Activated naive CD4-positive, alpha-beta T cell treated with anti-CD3 and anti-CD28 coated beads for 36 hours (primary cell): ENCODE results near the gene BBS1. TPM values are rescaled to one million over a fixed set of nuclear protein-coding genes. Genes with fewer than 3 reads are reported as not detected.

Experiments used
- CTCF ChIA-PET: fragments of 350-600 bp; sonication (Branson Sonifier 250); formaldehyde crosslinking; loops from one replicate; lab custom pipeline; 2021; ENCODE audit warnings: antibody characterized with exemption; lab: Charles Lee
- DNase-seq: peaks from one replicate; pipeline ENCODE4 v3.0.0-alpha.2; 2020
- H3K27ac Mint-ChIP-seq: one replicate; pipeline ENCODE4 v1.8.0; 2021; ENCODE audit warnings: mild to moderate bottlenecking, mixed read lengths
- H3K27me3 Mint-ChIP-seq: one replicate; pipeline ENCODE4 v1.8.0; 2021; ENCODE audit warnings: low read depth, mixed read lengths
- H3K36me3 Mint-ChIP-seq: one replicate; pipeline ENCODE4 v1.8.0; 2021; ENCODE audit warnings: low read depth, mixed read lengths
- H3K4me1 Mint-ChIP-seq: one replicate; pipeline ENCODE4 v1.8.0; 2021; ENCODE audit warnings: low read depth, mixed read lengths
- H3K4me3 Mint-ChIP-seq: one replicate; pipeline ENCODE4 v1.8.0; 2021; ENCODE audit warnings: mild to moderate bottlenecking, moderate library complexity, mixed read lengths
- H3K9me3 Mint-ChIP-seq: one replicate; pipeline ENCODE4 v1.8.0; 2021; ENCODE audit warnings: mixed read lengths
- intact Hi-C: fragments of 100-400 bp; cut with micrococcal nuclease; formaldehyde crosslinking; loops from one replicate; pipeline ENCODE4 v1.15.1; 2023
- total RNA-seq, 2 experiments: library from RNA; stranded (reverse); gene quantifications; one replicate each; pipeline ENCODE4 v1.2.3, GENCODE V29; 2021

The BBS1 gene
- total RNA-seq, 2 experiments from 2014 or later: 10.1 to 10.9 TPM

DNA sequence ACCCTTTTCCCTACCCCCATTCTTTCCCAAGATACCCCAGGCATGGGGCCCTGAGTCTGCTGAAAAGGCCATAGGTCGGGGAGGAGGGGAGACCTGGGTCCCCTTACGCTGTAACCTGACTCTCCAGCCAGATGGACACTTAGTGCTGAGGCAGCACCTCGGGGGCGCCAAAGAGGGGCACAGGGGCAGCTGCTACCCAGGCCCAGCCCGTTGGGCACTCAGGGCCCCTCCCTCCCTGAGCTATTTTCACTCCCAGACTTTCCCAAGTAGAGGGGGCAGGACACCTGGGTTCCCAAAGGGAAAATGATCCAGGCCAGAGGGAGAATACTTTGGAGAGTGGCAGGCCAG is 37.2 kb downstream of the BBS1 start:
- intact Hi-C loops: loop anchor here (2.0 to 10.0 kb wide), 3 partner anchors 37 to 407 kb away; partner anchors contain the start of genes BBS1, PC and RBM14
- no peaks in the 10 kb centered on the region for H3K9me3 Mint-ChIP-seq
- no peaks in the 10 kb centered on the region for H3K27me3 Mint-ChIP-seq
- CTCF ChIA-PET: interaction anchor here (1.0 kb wide), 1 partner anchor 20 kb away, joined by 3 read pairs; no protein-coding TSS in a partner anchor
- no peak overlapping the region for H3K27ac Mint-ChIP-seq
- no peak overlapping the region for H3K4me3 Mint-ChIP-seq
- peaks cover 18% of the 10 kb centered on the region for H3K4me1 Mint-ChIP-seq
- H3K36me3 Mint-ChIP-seq: peaks cover 2% of the 10 kb centered on the region
- no peak for DNase-seq

DNA sequence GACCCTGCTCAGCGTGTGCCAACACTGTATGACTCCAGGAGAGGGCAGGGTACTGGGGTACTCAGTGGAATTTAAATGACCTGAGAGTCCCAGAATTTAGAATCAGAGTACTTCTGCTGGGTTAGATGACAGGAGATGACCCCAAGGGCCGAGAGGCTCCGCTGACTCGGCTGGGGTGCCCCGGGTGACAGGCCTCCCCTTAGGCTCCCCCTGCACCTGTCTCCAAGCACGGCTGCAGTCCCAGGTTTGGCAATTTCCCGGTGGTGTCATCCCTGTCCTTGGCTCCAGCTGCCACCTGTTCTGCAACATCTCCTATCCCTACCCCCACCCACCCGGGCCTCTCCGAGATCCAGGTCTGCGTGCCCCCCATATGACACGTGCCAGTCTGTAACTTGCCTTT is 37.6 kb downstream of the BBS1 start:
- intact Hi-C loops: loop anchor here (10.0 kb wide), 1 partner anchor 407 kb away; the partner anchor contains the start of gene PC
- Mint-ChIP-seq H3K36me3 (peaks cover 2% of the 10 kb centered on the region), H3K4me1 (peaks cover 18% of the 10 kb centered on the region), H3K4me3 (no peak overlapping the region), H3K9me3 (no peaks in the 10 kb centered on the region), H3K27ac (no peak overlapping the region), H3K27me3 (no peaks in the 10 kb centered on the region)
- CTCF ChIA-PET: interaction anchor here (1.0 kb wide), 1 partner anchor 129 kb away, joined by 3 read pairs; the partner anchor contains the start of gene RBM4B
- DNase-seq: no peak

DNA sequence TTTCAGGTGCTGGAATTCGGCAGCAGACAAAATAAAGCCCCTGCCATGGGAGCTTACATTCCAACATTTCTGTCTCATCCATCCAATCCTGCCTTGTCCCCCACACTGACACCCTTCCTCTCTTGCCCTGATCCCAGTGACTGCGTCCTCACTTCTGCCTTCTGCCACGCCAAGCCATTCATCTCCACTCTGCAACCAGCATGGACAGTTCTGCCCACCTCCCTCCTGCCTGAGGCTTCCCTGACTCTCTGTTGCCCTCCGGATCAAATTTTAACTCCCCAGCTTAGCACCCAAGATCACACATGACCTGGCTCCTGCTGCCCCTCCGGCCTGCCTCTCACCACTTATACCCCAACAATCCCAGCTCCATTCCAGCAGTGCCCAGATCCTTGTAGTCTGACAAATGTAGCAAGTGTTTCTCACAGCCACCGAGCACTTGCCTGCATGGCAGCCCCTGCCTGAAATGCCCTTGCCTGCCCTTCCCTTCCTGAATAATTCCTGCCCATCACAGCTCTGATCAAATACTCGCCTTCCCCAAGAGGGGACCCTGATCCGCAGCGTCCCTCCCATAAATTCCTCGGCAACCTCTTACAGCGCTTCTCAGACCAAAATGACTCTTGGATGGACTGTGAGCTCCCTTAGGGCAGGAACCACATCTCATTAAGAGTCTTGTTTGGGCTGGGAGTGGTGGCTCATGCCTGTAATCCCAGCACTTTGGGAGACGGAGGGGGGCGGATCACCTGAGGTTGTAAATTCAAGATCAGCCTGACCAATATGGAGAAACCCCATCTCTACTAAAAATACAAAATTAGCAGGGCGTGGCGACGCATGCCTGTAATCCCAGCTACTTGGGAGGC is 38.6 kb downstream of the BBS1 start:
- H3K27ac Mint-ChIP-seq: no peak overlapping the region
- H3K4me3 Mint-ChIP-seq: no peak overlapping the region
- H3K27me3 Mint-ChIP-seq: no peaks in the 10 kb centered on the region
- no peaks in the 10 kb centered on the region for H3K9me3 Mint-ChIP-seq
- peaks cover 10% of the 10 kb centered on the region for H3K4me1 Mint-ChIP-seq
- intact Hi-C loops: loop anchor here (10.0 kb wide), 1 partner anchor 406 kb away; the partner anchor contains the start of gene PC
- H3K36me3 Mint-ChIP-seq: no peaks in the 10 kb centered on the region
- CTCF ChIA-PET: interaction anchor here (1.0 kb wide), 1 partner anchor 128 kb away, joined by 3 read pairs; the partner anchor contains the start of gene RBM4B
- DNase-seq: no peak

DNA sequence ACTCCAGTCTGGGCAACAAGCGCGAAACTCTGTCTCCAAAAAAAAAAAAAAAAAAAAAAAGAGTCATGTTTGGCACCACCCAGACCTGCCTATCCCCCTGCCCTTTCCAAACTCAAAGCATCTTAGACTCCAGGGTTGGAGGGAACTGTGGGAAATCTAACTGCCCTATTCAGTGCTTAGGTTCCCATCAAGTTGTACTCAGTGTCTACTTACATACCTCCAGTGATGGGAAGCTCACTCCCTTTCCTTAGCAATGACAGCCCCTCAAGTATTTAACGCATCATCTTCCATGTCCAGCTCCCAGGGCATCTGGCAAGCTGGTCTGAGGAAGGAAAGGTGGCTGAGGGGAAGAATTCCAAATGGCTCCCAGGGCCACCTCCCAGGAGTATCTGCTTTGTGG is 39.3 kb downstream of the BBS1 start:
- CTCF ChIA-PET: no interaction called here
- DNase-seq: no peak
- no peaks in the 10 kb centered on the region for H3K36me3 Mint-ChIP-seq
- peaks cover 5% of the 10 kb centered on the region for H3K4me1 Mint-ChIP-seq
- H3K4me3 Mint-ChIP-seq: no peak overlapping the region
- no peaks in the 10 kb centered on the region for H3K9me3 Mint-ChIP-seq
- no peaks in the 10 kb centered on the region for H3K27me3 Mint-ChIP-seq
- no peak overlapping the region for H3K27ac Mint-ChIP-seq
- intact Hi-C loops: loop anchor here (10.0 kb wide), 1 partner anchor 405 kb away; the partner anchor contains the start of gene PC

DNA sequence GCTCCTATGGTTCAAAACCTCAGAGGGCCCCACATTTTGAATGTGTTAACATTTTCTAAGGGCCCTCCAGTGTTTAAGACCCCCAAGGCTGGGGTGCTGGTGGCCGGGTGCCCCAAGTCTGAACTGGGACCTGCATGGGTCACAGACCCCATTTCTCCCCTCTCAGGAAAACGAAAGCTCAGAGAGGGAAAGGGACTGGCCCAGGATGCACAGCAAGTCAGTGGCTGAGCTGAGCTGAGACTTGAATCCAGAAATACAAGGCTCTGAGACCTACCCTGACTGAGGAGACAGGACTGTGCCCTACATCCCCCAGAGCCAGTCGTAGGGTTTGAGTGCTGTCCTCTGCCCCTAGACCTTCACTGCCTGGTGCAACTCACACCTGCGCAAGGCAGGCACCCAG is 40.5 kb downstream of the BBS1 start:
- no peak overlapping the region for H3K4me3 Mint-ChIP-seq
- H3K27ac Mint-ChIP-seq: no peak overlapping the region
- intact Hi-C loops: no loop called here
- no peak for DNase-seq
- no peaks in the 10 kb centered on the region for H3K27me3 Mint-ChIP-seq
- H3K9me3 Mint-ChIP-seq: no peaks in the 10 kb centered on the region
- H3K36me3 Mint-ChIP-seq: no peaks in the 10 kb centered on the region
- peaks cover 2% of the 10 kb centered on the region for H3K4me1 Mint-ChIP-seq
- CTCF ChIA-PET: no interaction called here

DNA sequence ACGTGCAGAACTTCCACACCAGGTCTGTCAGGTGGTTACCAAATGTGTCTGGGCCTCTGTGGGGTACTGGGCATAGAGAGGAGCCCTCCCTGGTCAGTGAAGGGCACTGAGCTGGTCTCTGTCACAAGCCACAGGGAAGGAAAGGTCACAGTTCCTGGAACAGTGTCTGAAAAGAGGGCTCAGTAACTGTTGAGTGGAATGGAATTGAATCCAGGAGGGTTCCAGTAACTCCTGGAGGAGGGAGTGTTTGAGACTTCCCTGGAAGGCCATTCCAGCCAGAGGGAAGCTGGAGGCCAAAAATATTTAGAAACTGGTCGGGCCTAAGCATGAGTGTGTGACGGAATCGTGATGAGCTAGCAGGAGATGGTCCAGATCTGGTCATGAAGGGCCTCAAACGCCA is 44.2 kb downstream of the BBS1 start:
- Mint-ChIP-seq H3K27me3 (peaks cover 6% of the 10 kb centered on the region), H3K4me1 (no peaks in the 10 kb centered on the region), H3K27ac (no peak overlapping the region), H3K9me3 (no peaks in the 10 kb centered on the region), H3K36me3 (no peaks in the 10 kb centered on the region), H3K4me3 (no peak overlapping the region)
- DNase-seq: no peak
- CTCF ChIA-PET: interaction anchor here (1.3 to 1.6 kb wide), 2 partner anchors 15 to 75 kb away, joined by 4 to 5 read pairs; partner anchors contain the start of gene DPP3
- intact Hi-C loops: no loop called here

DNA sequence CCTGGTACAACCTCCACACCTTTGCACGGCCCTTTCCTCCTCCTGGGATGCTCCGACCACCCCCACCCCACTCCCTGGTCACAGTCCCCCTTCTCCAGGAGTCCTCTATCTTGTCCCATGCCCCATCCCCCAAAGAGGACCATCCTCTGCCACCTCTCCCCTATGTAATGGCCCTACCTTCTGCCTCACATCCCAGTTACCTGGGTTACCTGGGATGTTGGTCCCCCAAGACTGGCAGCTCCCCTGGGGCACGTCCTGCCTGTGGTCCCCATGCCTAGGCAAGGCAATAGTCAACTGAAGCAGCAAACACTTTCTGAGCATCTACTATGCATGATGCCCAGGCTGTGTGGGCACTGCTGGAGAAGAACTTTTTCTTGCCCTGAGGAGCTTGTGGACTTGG is 45.0 kb downstream of the BBS1 start:
- Mint-ChIP-seq H3K4me3 (no peak overlapping the region), H3K4me1 (no peaks in the 10 kb centered on the region), H3K36me3 (no peaks in the 10 kb centered on the region), H3K9me3 (no peaks in the 10 kb centered on the region), H3K27ac (no peak overlapping the region), H3K27me3 (peaks cover 6% of the 10 kb centered on the region)
- no peak for DNase-seq
- intact Hi-C loops: no loop called here
- CTCF ChIA-PET: interaction anchor here (1.3 to 1.6 kb wide), 2 partner anchors 14 to 76 kb away, joined by 4 to 5 read pairs; partner anchors contain the start of gene DPP3

DNA sequence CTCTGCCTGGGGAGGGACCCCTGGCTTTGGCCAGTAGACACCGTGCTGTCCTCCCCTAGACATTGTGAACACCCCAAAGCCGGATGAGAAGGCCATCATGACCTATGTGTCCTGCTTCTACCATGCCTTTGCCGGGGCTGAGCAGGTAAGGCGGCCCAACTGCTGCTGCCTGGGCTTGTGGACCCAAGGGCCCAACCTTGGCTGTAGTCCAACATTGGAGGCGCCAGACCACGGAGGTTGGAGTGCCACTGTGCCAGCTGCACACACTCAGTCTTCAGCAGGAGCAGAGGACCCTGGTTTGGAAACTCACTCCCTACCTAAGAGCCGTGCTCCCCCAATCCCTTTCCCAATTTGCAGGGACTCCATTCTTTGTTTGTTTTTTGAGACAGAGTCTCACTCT is 45.7 kb downstream of the BBS1 start:
- H3K27ac Mint-ChIP-seq: no peak overlapping the region
- no peak overlapping the region for H3K4me3 Mint-ChIP-seq
- intact Hi-C loops: no loop called here
- no peaks in the 10 kb centered on the region for H3K36me3 Mint-ChIP-seq
- no peak for DNase-seq
- H3K4me1 Mint-ChIP-seq: no peaks in the 10 kb centered on the region
- CTCF ChIA-PET: no interaction called here
- H3K27me3 Mint-ChIP-seq: peaks cover 6% of the 10 kb centered on the region
- no peaks in the 10 kb centered on the region for H3K9me3 Mint-ChIP-seq

DNA sequence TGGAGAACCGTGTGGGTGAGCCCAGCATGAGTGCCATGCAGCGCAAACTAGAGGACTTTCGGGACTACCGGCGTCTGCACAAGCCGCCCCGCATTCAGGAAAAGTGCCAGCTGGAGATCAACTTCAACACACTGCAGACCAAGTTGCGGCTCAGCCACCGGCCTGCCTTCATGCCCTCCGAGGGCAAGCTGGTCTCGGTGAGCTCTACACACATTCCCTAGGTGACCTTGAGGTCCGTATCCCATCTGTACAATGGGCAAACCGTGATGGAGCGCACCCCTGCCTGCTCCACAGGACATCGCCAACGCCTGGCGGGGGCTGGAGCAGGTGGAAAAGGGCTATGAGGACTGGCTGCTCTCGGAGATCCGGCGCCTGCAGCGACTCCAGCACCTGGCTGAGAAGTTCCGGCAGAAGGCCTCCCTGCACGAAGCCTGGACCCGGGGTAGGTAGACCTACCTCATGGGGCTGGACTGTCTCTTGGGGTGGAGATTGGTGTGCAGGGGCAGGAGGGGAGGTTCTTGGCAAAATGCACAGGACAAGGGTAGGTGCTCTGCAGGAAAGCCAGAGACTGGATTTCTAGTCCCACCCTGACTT is 47.4 kb downstream of the BBS1 start:
- H3K27me3 Mint-ChIP-seq: peaks cover 6% of the 10 kb centered on the region
- H3K27ac Mint-ChIP-seq: no peak overlapping the region
- CTCF ChIA-PET: no interaction called here
- H3K4me1 Mint-ChIP-seq: no peaks in the 10 kb centered on the region
- no peaks in the 10 kb centered on the region for H3K36me3 Mint-ChIP-seq
- no peaks in the 10 kb centered on the region for H3K9me3 Mint-ChIP-seq
- no peak overlapping the region for H3K4me3 Mint-ChIP-seq
- intact Hi-C loops: no loop called here
- no peak for DNase-seq

DNA sequence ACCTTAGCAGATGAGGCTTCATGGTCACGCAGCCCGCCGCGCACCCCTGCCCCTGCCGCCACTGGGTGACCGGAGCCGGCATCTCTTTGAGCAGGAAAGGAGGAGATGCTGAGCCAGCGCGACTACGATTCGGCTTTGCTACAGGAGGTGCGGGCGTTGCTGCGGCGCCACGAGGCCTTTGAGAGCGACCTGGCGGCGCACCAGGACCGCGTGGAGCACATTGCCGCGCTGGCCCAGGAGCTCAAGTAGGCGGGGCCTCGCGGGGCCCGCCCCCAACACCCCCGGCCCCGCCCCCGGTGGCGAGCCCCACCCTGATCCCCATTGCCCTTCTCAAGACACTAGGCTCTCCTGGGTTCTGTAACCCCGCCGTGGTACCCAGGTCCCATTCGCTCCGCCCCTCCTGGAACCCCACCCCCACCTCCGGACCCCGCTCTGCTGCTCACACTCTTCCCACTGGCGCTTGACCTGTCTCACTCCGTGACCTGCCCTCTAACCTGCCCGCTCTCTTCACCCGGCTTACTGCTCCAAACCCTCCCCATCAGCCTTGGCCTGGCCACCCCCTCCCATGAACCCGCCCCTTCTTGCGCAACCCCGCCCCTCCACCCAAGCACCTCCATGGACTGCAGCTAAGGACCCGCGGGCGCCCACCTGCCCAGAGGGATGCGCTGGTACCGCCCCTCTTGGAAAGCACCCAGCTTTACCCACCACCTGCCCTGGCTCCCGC is 48.9 kb downstream of the BBS1 start:
- Mint-ChIP-seq H3K4me1 (no peaks in the 10 kb centered on the region), H3K27me3 (peaks cover 6% of the 10 kb centered on the region), H3K4me3 (no peak overlapping the region), H3K27ac (no peak overlapping the region), H3K36me3 (no peaks in the 10 kb centered on the region), H3K9me3 (no peaks in the 10 kb centered on the region)
- CTCF ChIA-PET: interaction anchor here (0.6 to 0.8 kb wide), 2 partner anchors 115 to 118 kb away, joined by 3 read pairs; partner anchors contain the start of gene RBM4B
- intact Hi-C loops: no loop called here
- peak; percentile 19 for DNase-seq

DNA sequence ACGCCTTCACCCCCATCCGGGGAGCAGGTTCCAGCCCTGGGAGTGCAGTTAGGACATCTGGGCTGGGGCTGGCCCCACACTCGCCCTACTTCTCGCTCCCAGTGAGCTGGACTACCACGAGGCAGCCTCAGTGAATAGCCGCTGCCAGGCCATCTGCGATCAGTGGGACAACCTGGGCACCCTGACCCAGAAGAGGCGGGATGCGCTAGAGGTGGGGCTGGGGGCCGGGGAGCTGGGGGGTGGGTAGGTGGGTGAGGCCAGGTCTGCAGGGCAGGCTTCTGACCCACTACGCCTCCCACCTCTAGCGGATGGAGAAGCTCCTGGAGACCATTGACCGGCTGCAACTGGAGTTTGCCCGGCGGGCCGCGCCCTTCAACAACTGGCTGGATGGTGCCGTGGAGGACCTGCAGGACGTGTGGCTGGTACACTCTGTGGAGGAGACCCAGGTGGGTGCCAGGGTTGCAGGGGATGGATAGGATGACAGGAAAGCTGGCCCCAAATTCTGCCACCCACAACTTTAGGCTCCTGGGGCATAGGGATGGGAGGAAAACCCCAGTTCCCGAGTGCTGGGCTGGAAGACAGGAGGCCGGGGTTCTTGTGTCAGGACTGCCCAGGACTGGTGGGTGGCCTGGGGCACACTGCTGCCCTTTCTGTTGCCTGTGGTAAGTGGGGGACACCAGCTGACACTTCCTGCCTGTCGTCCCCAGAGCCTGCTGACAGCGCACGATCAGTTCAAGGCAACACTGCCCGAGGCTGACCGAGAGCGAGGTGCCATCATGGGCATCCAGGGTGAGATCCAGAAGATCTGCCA is 49.6 kb downstream of the BBS1 start:
- Mint-ChIP-seq H3K4me3 (no peak overlapping the region), H3K4me1 (no peaks in the 10 kb centered on the region), H3K36me3 (no peaks in the 10 kb centered on the region), H3K27ac (no peak overlapping the region), H3K9me3 (no peaks in the 10 kb centered on the region), H3K27me3 (peaks cover 6% of the 10 kb centered on the region)
- CTCF ChIA-PET: interaction anchor here (0.6 to 2.5 kb wide), 3 partner anchors 114 to 118 kb away, joined by 3 to 7 read pairs (median 3); partner anchors contain the start of gene RBM4B
- DNase-seq: no peak
- intact Hi-C loops: no loop called here
